Hepatocyte (in vitro differentiated cells): ENCODE data around the gene MEOX2. TPM values are rescaled to one million over a fixed set of nuclear protein-coding genes. Genes with fewer than 3 reads are reported as not detected.

Experiments used
- DNase-seq: peaks from one replicate; pipeline ENCODE4 v3.0.0-alpha.2; 2016; ENCODE audit warnings: low spot score
- H2AFZ ChIP-seq: fragments of 200-600 bp; sonication (generic); 2 replicates; pipeline ENCODE4 v1.6.0; 2016; ENCODE audit warnings: antibody characterized with exemption, mild to moderate bottlenecking
- H3K27ac ChIP-seq: fragments of 200-600 bp; sonication (generic); 2 replicates; pipeline ENCODE4 v1.5.1; 2016; ENCODE audit warnings: mild to moderate bottlenecking
- H3K27me3 ChIP-seq: fragments of 200-600 bp; sonication (generic); 2 replicates; pipeline ENCODE4 v1.6.1; 2016
- H3K36me3 ChIP-seq: fragments of 200-600 bp; sonication (generic); replicated peaks from 2 replicates; pipeline ENCODE4 v1.5.1; 2016; ENCODE audit warnings: low read depth; ENCODE audit not compliant: insufficient read depth
- H3K4me1 ChIP-seq: fragments of 200-600 bp; sonication (generic); 2 replicates; pipeline ENCODE4 v1.5.1; 2016; ENCODE audit warnings: mild to moderate bottlenecking, moderate library complexity; ENCODE audit not compliant: insufficient read depth
- H3K4me2 ChIP-seq: fragments of 200-600 bp; sonication (generic); 2 replicates; pipeline ENCODE4 v1.6.0; 2016
- H3K4me3 ChIP-seq: fragments of 200-600 bp; sonication (generic); 2 replicates; pipeline ENCODE4 v1.5.1; 2016; ENCODE audit warnings: mild to moderate bottlenecking
- H3K79me2 ChIP-seq: fragments of 200-600 bp; sonication (generic); 2 replicates; pipeline ENCODE4 v1.6.0; 2017; ENCODE audit warnings: mild to moderate bottlenecking
- H3K9me2 ChIP-seq: fragments of 200-600 bp; sonication (generic); replicated peaks from 2 replicates; pipeline ENCODE4 v1.6.0; 2017; ENCODE audit warnings: mild to moderate bottlenecking; ENCODE audit not compliant: insufficient read depth
- H3K9me3 ChIP-seq: fragments of 200-600 bp; sonication (generic); 2 replicates; pipeline ENCODE4 v1.5.1; 2016; ENCODE audit warnings: low read depth, mild to moderate bottlenecking
- H4K20me1 ChIP-seq: fragments of 200-600 bp; sonication (generic); 2 replicates; pipeline ENCODE4 v1.6.0; 2016; ENCODE audit warnings: mild to moderate bottlenecking; ENCODE audit not compliant: insufficient read depth, poor library complexity, severe bottlenecking
- EZH2 ChIP-seq: fragments of 200-600 bp; sonication (generic); IDR thresholded peaks from 2 replicates; pipeline ENCODE4 v1.6.1; 2016; ENCODE audit warnings: antibody characterized with exemption, mild to moderate bottlenecking, borderline replicate concordance
- EZH2phosphoT487 ChIP-seq: fragments of 200-600 bp; sonication (generic); IDR thresholded peaks from one replicate; pipeline ENCODE4 v1.6.1; 2018; ENCODE audit warnings: antibody characterized with exemption, mild to moderate bottlenecking, low read depth, moderate library complexity; ENCODE audit not compliant: unreplicated experiment, severe bottlenecking
- WGBS: methylation state at CpG from one replicate; pipeline ENCODE4 v1.1.6; 2016; ENCODE audit warnings: low lambda C conversion rate; ENCODE audit errors: missing lambda C conversion rate; 5-methylcytosine and 5-hydroxymethylcytosine counted together
- polyA plus RNA-seq: library from polyadenylated mRNA; unstranded; fragments of >200 nt; fragmentation: Nextera tagmentation; extraction: Ambion mirVana; gene quantifications from 2 replicates; pipeline ENCODE4 v1.2.1, GENCODE V29; 2016
- total RNA-seq: library from RNA; depleted of rRNA; stranded (reverse); fragments of >200 nt; gene quantifications from 2 replicates; pipeline ENCODE4 v1.2.3, GENCODE V29; 2014
- TF ChIP-seq, protein P1 (sequence below): fragments of 200-600 bp; sonication (generic); IDR thresholded peaks from 2 replicates; pipeline ENCODE4 v1.5.1; 2016; ENCODE audit warnings: antibody characterized with exemption, mild to moderate bottlenecking; ENCODE audit not compliant: poor library complexity

Gene MEOX2
- total and polyA plus RNA-seq, 2 experiments from 2014 or later: 1.3 to 2.0 TPM

DNA sequence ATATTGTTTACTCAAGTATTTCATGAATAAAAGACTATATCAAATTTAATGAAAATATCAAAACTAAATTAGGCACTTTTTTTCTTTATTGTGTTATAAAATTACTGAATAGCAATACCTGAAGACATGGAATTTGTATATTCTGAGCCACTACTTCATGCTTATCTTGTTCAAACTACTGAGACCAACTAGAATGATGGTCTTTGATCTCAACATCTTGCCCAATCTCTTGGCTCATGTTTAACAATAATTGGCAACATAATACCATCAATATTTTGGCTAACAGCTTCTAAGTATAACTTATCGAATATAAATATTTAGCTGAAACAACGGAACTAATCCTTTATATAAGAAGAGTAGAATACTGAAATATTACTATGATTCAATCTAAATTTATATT, 68.2 kb downstream of the MEOX2 start:
- Histone ChIP-seq H3K4me1 (no peaks in the 10 kb centered on the region), H2AFZ (no peak overlapping the region), H4K20me1 (no peaks in the 10 kb centered on the region), H3K79me2 (no peaks in the 10 kb centered on the region), H3K4me2 (no peak overlapping the region), H3K27me3 (no peaks in the 10 kb centered on the region), H3K4me3 (no peak overlapping the region), H3K36me3 (no peaks in the 10 kb centered on the region), H3K9me3 (no peaks in the 10 kb centered on the region), H3K9me2 (no peaks in the 10 kb centered on the region), H3K27ac (no peak overlapping the region)
- WGBS: 87% methylated on average over 2 of the region's 2 CpGs
- TF ChIP-seq, protein P1, sequence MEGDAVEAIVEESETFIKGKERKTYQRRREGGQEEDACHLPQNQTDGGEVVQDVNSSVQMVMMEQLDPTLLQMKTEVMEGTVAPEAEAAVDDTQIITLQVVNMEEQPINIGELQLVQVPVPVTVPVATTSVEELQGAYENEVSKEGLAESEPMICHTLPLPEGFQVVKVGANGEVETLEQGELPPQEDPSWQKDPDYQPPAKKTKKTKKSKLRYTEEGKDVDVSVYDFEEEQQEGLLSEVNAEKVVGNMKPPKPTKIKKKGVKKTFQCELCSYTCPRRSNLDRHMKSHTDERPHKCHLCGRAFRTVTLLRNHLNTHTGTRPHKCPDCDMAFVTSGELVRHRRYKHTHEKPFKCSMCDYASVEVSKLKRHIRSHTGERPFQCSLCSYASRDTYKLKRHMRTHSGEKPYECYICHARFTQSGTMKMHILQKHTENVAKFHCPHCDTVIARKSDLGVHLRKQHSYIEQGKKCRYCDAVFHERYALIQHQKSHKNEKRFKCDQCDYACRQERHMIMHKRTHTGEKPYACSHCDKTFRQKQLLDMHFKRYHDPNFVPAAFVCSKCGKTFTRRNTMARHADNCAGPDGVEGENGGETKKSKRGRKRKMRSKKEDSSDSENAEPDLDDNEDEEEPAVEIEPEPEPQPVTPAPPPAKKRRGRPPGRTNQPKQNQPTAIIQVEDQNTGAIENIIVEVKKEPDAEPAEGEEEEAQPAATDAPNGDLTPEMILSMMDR: no peak
- TF ChIP-seq EZH2phosphoT487: no peak
- no peak for TF ChIP-seq EZH2
- DNase-seq: no peak

DNA sequence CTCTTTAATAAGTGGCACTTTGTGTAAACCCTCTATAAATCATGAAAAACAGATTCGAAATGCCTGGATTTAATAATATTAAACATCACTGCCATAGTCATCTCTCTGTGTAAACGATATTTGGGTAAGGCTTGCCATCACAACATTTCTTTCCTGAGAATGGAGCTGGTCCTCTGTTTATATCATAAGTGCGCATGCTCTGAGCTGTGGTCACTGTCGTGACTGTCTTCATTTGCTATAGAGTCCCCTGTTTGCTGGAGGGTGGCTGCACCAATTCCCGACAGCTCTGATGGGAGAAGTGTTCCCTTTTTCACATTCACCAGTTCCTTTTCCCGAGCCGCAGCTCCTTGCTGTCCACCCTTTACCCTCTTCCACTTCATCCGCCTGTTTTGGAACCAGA, 74.3 kb downstream of the MEOX2 start:
- no peak overlapping the region for H2AFZ ChIP-seq
- H3K27me3 ChIP-seq: no peaks in the 10 kb centered on the region
- no peaks in the 10 kb centered on the region for H3K79me2 ChIP-seq
- no peak overlapping the region for H3K27ac ChIP-seq
- H3K9me3 ChIP-seq: no peaks in the 10 kb centered on the region
- no peaks in the 10 kb centered on the region for H4K20me1 ChIP-seq
- WGBS: 92% methylated on average over 8 of the region's 8 CpGs
- no peaks in the 10 kb centered on the region for H3K9me2 ChIP-seq
- H3K4me3 ChIP-seq: no peak overlapping the region
- no peak for DNase-seq
- no peaks in the 10 kb centered on the region for H3K36me3 ChIP-seq
- H3K4me1 ChIP-seq: peaks cover 3% of the 10 kb centered on the region
- H3K4me2 ChIP-seq: no peak overlapping the region
- TF ChIP-seq, protein P1: no peak
- TF ChIP-seq EZH2: no peak

DNA sequence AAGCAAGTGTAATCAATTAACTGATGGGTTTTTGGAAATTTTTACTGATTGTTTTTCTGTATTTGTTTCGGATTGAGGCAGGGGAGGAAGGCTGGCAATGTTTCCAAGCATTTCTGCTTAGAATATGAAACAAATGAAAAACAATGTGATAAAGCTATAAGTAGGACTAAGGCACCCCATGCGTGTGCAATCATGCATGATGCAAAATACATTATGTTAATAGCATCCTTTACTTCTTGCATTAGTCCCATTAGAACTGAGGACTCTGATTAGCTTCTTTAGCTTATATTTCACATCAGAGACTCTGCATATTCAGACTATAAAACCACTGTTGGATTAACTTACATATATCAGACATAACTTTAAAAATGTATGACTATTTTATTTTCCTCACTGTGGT, 76.0 kb downstream of the MEOX2 start:
- TF ChIP-seq, protein P1: no peak
- no peak for TF ChIP-seq EZH2
- TF ChIP-seq EZH2phosphoT487: no peak
- Histone ChIP-seq H3K4me3 (no peak overlapping the region), H3K27me3 (no peaks in the 10 kb centered on the region), H3K4me1 (peaks cover 3% of the 10 kb centered on the region), H3K79me2 (no peaks in the 10 kb centered on the region), H3K4me2 (no peak overlapping the region), H3K9me3 (no peaks in the 10 kb centered on the region), H4K20me1 (no peaks in the 10 kb centered on the region), H2AFZ (no peak overlapping the region), H3K9me2 (no peaks in the 10 kb centered on the region), H3K36me3 (no peaks in the 10 kb centered on the region), H3K27ac (no peak overlapping the region)
- WGBS: 90% methylated on average over 2 of the region's 2 CpGs
- DNase-seq: no peak

DNA sequence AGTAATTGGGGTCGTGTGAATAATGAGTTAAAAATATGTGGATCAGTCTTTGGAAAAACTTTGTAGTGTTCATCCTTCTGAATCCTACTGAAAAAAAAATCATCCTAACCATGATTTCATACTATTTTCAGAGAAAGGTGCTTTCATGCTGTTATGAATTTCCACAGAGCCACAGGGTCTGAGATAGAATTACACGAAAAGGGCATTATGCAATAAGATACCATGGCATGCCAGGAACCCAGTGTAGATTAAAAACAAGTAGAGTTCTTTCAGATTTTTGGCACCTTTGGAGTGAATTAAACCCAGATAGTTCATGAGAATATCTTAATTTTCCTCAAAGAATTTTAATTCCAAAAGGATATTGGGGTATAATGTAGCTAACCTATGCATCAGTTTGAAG, 77.2 kb downstream of the MEOX2 start:
- no peak for DNase-seq
- no peak overlapping the region for H2AFZ ChIP-seq
- no peaks in the 10 kb centered on the region for H4K20me1 ChIP-seq
- no peak overlapping the region for H3K4me3 ChIP-seq
- H3K79me2 ChIP-seq: no peaks in the 10 kb centered on the region
- TF ChIP-seq, protein P1: no peak
- TF ChIP-seq EZH2 (no peak), EZH2phosphoT487 (no peak)
- H3K9me3 ChIP-seq: no peaks in the 10 kb centered on the region
- 82% methylated on average over 2 of the region's 2 CpGs for WGBS
- no peaks in the 10 kb centered on the region for H3K9me2 ChIP-seq
- H3K36me3 ChIP-seq: no peaks in the 10 kb centered on the region
- H3K27me3 ChIP-seq: no peaks in the 10 kb centered on the region
- no peak overlapping the region for H3K27ac ChIP-seq
- peaks cover 3% of the 10 kb centered on the region for H3K4me1 ChIP-seq
- H3K4me2 ChIP-seq: no peak overlapping the region
